Adipocyte (in vitro differentiated cells): ENCODE measurements around the gene ULK3.

Experiments used
- DNase-seq: peaks from one replicate; pipeline ENCODE4 v3.0.0-alpha.2; 2015; ENCODE audit warnings: low read depth
- H3K27me3 ChIP-seq: replicated peaks from 2 replicates; pipeline ENCODE4 v1.7.0; 2013; ENCODE audit warnings: mild to moderate bottlenecking, low read length, moderate library complexity; ENCODE audit not compliant: control insufficient read depth, insufficient read depth
- H3K36me3 ChIP-seq: 2 replicates; pipeline ENCODE4 v1.7.0; 2013; ENCODE audit warnings: low read length, mild to moderate bottlenecking, moderate library complexity; ENCODE audit not compliant: control insufficient read depth, insufficient read depth, severe bottlenecking
- H3K4me1 ChIP-seq: 2 replicates; pipeline ENCODE4 v1.7.0; 2013; ENCODE audit warnings: mild to moderate bottlenecking, low read length, moderate library complexity; ENCODE audit not compliant: control insufficient read depth, insufficient read depth
- H3K4me3 ChIP-seq: 2 replicates; pipeline ENCODE4 v1.7.0; 2013; ENCODE audit warnings: mild to moderate bottlenecking, low read length, moderate library complexity
- H3K9ac ChIP-seq: 2 replicates; pipeline ENCODE4 v1.7.0; 2013; ENCODE audit warnings: mild to moderate bottlenecking, low read length, moderate library complexity
- H3K9me3 ChIP-seq: 2 replicates; pipeline ENCODE4 v1.7.0; 2013; ENCODE audit warnings: mild to moderate bottlenecking, low read length, moderate library complexity; ENCODE audit not compliant: control insufficient read depth

ULK3 gene

GRCh38 chr15:74866090-74866489 lies 23.1 kb upstream of the ULK3 start:
- Histone ChIP-seq H3K4me3 (no peak overlapping the region), H3K27me3 (no peaks in the 10 kb centered on the region), H3K4me1 (peaks cover 28% of the 10 kb centered on the region), H3K9ac (no peak overlapping the region), H3K36me3 (no peaks in the 10 kb centered on the region), H3K9me3 (no peaks in the 10 kb centered on the region)
- DNase-seq: peak; percentile 42

DNA sequence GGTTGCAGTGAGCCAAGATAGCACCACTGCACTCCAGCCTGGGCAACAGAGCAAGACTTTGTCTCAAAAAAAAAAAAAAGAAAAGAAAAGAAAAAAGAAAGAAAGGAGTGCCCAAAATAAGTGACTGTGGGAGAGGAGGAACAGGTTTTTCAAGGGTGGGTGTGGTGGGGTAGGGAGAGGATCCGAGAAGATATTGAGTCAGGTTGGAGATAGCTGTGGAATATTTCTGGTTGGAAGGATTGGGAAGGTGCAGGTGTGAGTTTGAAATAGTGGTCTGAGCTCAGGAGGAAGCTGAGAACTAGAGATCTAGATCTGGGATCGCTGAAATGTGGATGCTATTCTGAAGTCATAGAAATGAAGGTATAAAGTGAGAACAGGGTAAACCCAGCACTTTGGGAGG lies 22.4 kb upstream of the ULK3 start:
- DNase-seq: no peak
- Histone ChIP-seq H3K36me3 (no peaks in the 10 kb centered on the region), H3K4me3 (no peak overlapping the region), H3K9ac (no peak overlapping the region), H3K9me3 (no peaks in the 10 kb centered on the region), H3K4me1 (peaks cover 20% of the 10 kb centered on the region), H3K27me3 (no peaks in the 10 kb centered on the region)

DNA sequence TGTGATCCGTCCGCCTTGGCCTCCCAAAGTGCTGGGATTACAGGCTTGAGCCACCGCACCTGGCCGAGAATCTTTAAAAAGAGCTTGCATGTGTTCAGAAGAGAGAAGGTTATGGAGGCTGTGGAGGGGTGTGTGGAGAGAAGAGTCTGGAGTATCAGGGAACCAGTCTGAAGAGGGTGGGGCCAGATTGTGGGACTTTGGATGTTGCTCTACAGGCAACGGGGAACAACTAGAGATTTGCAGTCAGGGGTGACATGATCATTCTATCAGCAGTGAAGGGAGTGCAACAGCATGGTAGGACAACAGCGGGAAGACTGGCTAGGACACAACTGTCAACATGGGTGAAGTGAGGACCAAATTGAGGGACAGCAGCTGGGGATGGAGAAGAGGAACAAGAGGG lies 21.3 kb upstream of the ULK3 start:
- no peaks in the 10 kb centered on the region for H3K36me3 ChIP-seq
- no peaks in the 10 kb centered on the region for H3K9me3 ChIP-seq
- H3K4me3 ChIP-seq: no peak overlapping the region
- DNase-seq: no peak
- H3K27me3 ChIP-seq: no peaks in the 10 kb centered on the region
- H3K9ac ChIP-seq: no peak overlapping the region
- H3K4me1 ChIP-seq: peaks cover 10% of the 10 kb centered on the region

DNA sequence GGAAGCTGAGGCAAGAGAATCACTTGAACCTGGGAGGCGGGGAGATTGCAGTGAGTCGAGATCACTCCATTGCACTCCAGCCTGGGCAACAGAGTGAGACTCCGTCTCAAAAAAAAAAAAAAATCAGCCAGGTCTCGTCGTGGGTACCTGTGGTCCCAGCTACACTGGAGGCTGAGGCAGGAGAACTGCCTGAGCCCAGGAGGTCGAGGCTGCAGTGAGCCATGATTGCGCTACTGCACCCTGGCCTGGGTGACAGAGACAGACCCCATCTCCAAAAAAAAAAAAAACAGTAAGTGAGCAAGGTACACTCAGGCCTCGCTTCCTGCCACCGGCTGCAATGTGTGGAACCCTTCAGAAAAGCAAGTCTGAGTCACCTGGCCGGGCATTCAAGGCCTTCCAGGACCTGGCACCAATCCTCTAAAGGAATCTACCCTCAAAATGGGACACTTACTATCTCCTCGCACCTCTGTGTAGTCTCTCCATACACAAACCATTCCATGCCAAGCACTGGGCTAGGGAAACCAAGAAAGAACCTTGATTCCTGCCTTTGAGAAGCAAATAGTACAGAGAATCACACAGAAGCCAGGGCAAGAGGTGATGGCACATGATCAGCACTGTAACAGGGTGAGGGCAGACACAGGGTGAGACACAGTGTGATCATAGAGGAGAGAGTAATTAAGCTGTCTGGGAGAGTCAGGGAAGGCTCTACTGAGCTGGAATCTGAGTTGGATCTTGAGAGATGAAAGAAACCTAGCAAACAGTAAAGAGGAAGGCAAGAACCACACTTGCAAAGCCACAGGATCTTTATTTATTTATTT lies 20.5 kb upstream of the ULK3 start:
- H3K27me3 ChIP-seq: no peaks in the 10 kb centered on the region
- DNase-seq: no peak
- no peak overlapping the region for H3K9ac ChIP-seq
- H3K4me3 ChIP-seq: no peak overlapping the region
- H3K4me1 ChIP-seq: peaks cover 9% of the 10 kb centered on the region
- no peaks in the 10 kb centered on the region for H3K9me3 ChIP-seq
- H3K36me3 ChIP-seq: no peaks in the 10 kb centered on the region

DNA sequence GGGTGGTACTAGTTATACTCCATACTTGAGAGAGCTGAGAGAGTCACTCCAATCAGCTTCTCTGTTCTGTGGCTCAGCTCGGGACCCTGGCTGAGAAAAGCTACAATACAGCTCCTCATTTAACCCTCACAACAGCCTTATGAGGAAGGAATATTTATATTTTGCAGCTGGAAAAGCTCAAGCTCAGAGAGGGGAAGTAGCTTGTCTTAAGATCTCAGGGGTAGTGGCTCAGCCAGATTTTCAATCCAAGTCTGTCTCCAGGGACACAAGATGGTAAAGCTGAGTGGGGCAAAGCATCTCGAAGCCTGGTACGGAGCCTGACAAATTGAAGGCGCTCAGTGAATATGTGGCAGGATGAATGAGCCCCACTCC lies 15.4 kb upstream of the ULK3 start:
- no peaks in the 10 kb centered on the region for H3K4me1 ChIP-seq
- H3K9ac ChIP-seq: no peak overlapping the region

GRCh38 chr15:74857671-74858368 lies 14.9 kb upstream of the ULK3 start:
- Histone ChIP-seq H3K9me3 (no peaks in the 10 kb centered on the region), H3K27me3 (no peaks in the 10 kb centered on the region), H3K4me1 (no peaks in the 10 kb centered on the region), H3K36me3 (peaks cover 15% of the 10 kb centered on the region), H3K4me3 (no peak overlapping the region), H3K9ac (no peak overlapping the region)
- no peak for DNase-seq

More for the DNA sequence above, 15.4 kb upstream of the ULK3 start:
- Histone ChIP-seq H3K4me3 (no peak overlapping the region), H3K27me3 (no peaks in the 10 kb centered on the region), H3K36me3 (peaks cover 10% of the 10 kb centered on the region), H3K9me3 (no peaks in the 10 kb centered on the region)
- no peak for DNase-seq

DNA sequence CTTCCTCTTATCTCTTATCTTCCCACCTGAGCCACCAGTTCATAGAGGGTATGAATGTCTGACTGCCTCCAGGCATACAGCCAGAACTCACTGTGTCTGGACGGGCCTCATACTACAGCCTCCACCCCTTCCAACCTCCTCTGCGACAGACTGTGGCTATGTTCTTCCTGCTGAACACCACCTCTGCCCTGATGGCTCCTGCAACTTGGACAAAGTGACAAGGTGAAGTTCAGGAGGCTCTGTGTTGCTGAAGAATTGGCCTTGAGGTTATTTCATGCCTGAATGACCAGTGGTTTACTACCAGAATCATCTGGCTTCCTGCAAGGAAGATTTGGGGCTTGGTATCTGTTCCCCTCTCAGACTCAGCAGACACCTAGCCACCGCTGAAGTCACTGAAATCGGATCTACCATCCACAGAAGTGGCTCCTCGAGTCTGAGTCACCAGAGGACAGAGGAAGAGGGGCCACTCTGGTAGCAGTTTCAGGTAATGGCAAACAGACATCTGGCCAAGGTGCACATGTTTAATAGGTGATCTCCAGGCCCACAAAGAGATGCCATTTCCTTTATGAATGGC lies 14.2 kb upstream of the ULK3 start:
- no peaks in the 10 kb centered on the region for H3K9me3 ChIP-seq
- no peaks in the 10 kb centered on the region for H3K4me1 ChIP-seq
- no peak for DNase-seq
- no peaks in the 10 kb centered on the region for H3K27me3 ChIP-seq
- no peak overlapping the region for H3K4me3 ChIP-seq
- H3K36me3 ChIP-seq: peaks cover 22% of the 10 kb centered on the region
- no peak overlapping the region for H3K9ac ChIP-seq

DNA sequence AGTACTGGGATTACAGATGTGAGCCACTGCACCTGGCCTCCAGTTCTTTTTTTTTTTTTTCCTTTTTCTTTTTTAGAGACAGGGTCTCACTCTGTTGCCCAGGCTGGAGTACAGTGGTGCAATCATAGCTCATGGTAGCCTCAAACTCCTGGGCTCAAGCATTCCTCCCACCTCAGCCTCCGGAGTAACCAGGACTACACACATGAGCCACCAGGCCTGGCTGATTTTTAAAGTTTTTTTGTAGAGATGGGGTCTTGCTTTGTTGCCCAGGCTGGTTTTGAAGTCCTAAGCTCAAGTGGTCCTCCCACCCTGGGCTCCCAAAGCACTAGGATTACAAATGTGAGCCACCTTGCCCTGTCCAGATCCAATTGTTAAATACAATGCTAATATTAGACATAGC lies 13.6 kb upstream of the ULK3 start:
- peaks cover 28% of the 10 kb centered on the region for H3K36me3 ChIP-seq
- H3K9ac ChIP-seq: no peak overlapping the region

DNA sequence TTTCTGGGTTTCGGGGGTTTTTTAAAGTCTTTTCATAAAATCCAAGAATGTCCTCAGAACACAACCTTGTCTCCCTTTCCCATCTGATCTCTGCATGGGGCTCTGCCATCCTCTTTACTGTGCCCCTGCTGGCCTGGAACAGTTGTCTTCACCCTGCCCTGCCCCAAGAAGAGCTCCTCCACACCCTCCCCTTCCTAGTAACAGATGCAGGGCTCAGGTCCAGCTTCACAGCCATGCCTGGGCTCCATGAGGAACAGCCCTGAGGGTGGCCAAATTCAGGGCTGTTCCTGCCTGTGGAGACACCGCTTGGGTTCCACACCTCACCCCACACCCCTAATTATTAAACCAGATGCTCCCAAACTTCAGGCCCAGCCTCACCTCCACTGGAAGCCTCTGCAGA lies 12.9 kb upstream of the ULK3 start:
- no peak overlapping the region for H3K4me3 ChIP-seq
- no peak for DNase-seq
- no peak overlapping the region for H3K9ac ChIP-seq
- no peaks in the 10 kb centered on the region for H3K4me1 ChIP-seq
- no peaks in the 10 kb centered on the region for H3K27me3 ChIP-seq
- peaks cover 35% of the 10 kb centered on the region for H3K36me3 ChIP-seq
- H3K9me3 ChIP-seq: no peaks in the 10 kb centered on the region

More for the DNA sequence above, 13.6 kb upstream of the ULK3 start:
- H3K4me3 ChIP-seq: no peak overlapping the region
- H3K4me1 ChIP-seq: no peaks in the 10 kb centered on the region
- DNase-seq: no peak
- no peaks in the 10 kb centered on the region for H3K9me3 ChIP-seq
- H3K27me3 ChIP-seq: no peaks in the 10 kb centered on the region

GRCh38 chr15:74854453-74855022 lies 11.6 kb upstream of the ULK3 start:
- H3K4me3 ChIP-seq: no peak overlapping the region
- H3K27me3 ChIP-seq: no peaks in the 10 kb centered on the region
- no peaks in the 10 kb centered on the region for H3K9me3 ChIP-seq
- DNase-seq: no peak
- peaks cover 48% of the 10 kb centered on the region for H3K36me3 ChIP-seq
- no peak overlapping the region for H3K9ac ChIP-seq
- no peaks in the 10 kb centered on the region for H3K4me1 ChIP-seq

DNA sequence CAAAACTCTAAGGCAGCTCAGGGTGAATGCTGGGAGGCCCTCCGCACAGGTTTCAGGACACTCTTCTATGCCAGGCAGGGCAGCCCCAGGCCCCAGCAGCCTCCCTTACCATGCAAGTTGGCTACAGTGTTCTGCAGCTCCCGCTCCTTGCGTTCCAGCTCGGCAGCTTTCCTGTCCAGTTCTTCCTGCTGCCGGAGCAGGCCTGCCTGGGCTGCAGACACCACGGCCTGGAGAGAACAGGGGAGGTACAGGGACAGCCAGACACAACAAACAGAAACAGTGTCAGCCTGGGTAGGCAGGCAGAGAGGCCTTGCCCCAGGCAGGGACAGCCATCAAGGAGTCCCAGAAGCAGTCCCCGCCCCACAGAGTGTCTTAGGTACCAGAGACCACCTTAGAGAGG lies 9.0 kb upstream of the ULK3 start:
- DNase-seq: no peak
- Histone ChIP-seq H3K36me3 (peaks cover 67% of the 10 kb centered on the region), H3K9ac (no peak overlapping the region), H3K27me3 (no peaks in the 10 kb centered on the region), H3K9me3 (no peaks in the 10 kb centered on the region), H3K4me1 (peaks cover 3% of the 10 kb centered on the region), H3K4me3 (no peak overlapping the region)
